Measurements from ENCODE around the gene NDN. TPM values are rescaled to one million over a fixed set of nuclear protein-coding genes. Genes with fewer than 3 reads are reported as not detected.

Gene NDN
- total RNA-seq, 1 donor from 2014 or later: 72.7 TPM

DNA sequence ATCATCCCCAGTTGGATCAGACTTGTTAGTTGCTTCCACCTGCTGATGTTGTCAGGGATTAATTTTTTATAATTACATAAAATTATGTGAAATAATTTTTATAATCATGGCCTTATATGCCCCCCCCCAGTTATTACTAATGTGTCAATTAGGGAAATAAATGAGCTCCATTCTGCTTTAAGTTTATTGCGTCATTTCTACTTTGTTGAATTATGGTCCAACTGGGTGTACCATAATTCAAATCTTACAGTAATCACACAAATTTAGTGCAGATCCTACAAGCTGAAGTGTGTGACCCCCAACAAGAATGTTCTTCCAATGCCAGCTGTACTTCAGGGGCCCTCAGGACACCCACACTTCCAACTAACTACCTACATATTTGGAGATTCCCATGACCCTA lies 7.5 kb upstream of the NDN start:
- H3K9me3 Mint-ChIP-seq: peaks cover 12% of the 10 kb centered on the region
- no peak for DNase-seq (ENCODE audit: extremely low spot score, unreplicated experiment)
- H3K27me3 Mint-ChIP-seq: no peaks in the 10 kb centered on the region
- TF ChIP-seq, protein P1, sequence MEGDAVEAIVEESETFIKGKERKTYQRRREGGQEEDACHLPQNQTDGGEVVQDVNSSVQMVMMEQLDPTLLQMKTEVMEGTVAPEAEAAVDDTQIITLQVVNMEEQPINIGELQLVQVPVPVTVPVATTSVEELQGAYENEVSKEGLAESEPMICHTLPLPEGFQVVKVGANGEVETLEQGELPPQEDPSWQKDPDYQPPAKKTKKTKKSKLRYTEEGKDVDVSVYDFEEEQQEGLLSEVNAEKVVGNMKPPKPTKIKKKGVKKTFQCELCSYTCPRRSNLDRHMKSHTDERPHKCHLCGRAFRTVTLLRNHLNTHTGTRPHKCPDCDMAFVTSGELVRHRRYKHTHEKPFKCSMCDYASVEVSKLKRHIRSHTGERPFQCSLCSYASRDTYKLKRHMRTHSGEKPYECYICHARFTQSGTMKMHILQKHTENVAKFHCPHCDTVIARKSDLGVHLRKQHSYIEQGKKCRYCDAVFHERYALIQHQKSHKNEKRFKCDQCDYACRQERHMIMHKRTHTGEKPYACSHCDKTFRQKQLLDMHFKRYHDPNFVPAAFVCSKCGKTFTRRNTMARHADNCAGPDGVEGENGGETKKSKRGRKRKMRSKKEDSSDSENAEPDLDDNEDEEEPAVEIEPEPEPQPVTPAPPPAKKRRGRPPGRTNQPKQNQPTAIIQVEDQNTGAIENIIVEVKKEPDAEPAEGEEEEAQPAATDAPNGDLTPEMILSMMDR (conservative IDR thresholded peaks at IDR 0.05): no peak
- no peak overlapping the region for H3K4me3 Mint-ChIP-seq
- no peak overlapping the region for H3K27ac Mint-ChIP-seq
- H3K4me1 Mint-ChIP-seq (ENCODE audit: unreplicated experiment): peaks cover 7% of the 10 kb centered on the region
- no peaks in the 10 kb centered on the region for H3K36me3 Mint-ChIP-seq

DNA sequence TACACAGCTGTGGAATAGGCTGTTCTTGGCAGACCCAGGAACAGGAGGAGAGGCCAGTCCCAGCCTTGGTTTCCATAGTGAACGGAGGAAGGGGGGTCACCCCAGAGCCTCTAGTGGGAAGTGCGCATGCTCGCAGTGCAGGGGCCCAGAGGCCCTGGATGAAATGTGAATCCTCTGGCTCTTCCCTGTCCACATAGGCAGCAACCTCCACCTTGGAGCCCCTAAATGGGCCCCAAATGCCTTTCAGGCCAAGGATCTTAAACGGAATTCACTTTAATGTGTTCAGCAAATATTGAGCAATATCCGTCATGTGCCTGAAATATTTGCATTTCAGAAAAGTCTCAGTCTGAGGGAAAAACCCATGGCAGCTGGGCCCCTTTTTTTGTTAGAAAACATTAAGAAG lies 3.3 kb upstream of the NDN start:
- TF ChIP-seq, protein P1 (conservative IDR thresholded peaks at IDR 0.05): no peak
- Mint-ChIP-seq H3K4me1 (ENCODE audit: unreplicated experiment) (peaks cover 12% of the 10 kb centered on the region), H3K36me3 (peaks cover 3% of the 10 kb centered on the region), H3K27ac (peak overlapping the region; percentile 62), H3K27me3 (no peaks in the 10 kb centered on the region), H3K4me3 (peak overlapping the region; percentile 53), H3K9me3 (peaks cover 6% of the 10 kb centered on the region)
- peak; percentile 76 for DNase-seq (ENCODE audit: extremely low spot score, unreplicated experiment)

DNA sequence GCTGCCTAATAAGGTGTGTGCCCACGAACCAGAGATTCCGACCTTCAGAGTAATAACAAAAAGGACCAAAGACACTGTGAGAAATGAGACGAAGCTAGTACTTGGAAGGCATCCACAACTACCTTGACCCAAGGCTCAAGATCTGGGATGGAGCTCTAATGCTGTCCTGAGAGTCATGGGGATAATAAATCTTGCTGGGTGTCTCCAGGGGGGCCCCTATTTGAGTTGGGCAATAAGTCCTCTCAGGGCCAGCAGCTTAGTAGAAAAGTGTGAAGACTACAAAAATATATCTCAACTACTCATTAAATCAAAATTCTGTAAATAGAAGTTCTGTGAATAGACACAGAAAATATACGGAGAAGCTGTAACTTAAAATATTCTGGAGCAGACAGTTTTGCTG lies 2.9 kb upstream of the NDN start:
- peaks cover 12% of the 10 kb centered on the region for H3K4me1 Mint-ChIP-seq (ENCODE audit: unreplicated experiment)
- H3K36me3 Mint-ChIP-seq: peaks cover 3% of the 10 kb centered on the region
- H3K27ac Mint-ChIP-seq: peak overlapping the region; percentile 62
- DNase-seq (ENCODE audit: extremely low spot score, unreplicated experiment): no peak
- peaks cover 6% of the 10 kb centered on the region for H3K9me3 Mint-ChIP-seq
- TF ChIP-seq, protein P1 (conservative IDR thresholded peaks at IDR 0.05): no peak
- H3K4me3 Mint-ChIP-seq: peak overlapping the region; percentile 53
- H3K27me3 Mint-ChIP-seq: no peaks in the 10 kb centered on the region

DNA sequence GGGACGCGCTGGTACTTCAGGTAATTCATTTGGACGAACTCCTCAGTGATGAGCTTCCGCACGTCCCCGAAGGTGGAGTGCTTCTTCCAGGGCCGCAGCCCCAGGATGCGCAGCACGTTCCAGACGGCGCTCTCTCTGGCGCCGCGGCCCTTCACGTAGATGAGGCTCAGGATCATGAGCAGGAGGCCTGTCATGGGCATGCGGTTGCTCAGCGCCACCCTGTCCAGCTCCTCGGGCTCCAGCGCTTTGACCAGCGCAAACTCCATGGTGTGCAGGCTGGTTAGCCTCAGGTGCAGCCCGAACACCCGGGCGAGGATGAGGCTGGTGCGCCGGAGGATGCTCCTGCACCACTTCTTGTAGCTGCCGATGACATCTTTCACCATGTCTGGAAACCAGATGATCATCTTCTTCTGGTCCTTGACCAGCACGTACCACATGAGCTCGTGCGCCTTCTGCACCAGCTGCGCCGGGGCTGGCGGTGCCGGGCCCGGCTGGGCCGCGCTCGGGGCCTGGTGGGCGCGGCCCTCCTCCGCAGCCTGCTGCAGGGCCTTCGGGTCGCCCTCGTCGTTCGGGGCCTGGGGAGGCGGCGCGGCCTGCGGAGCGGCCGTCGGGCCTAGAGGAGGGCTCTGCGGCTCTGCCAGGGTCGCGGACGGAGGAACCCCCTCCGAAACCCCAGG lies 501 bp downstream of the NDN start:
- Mint-ChIP-seq H3K27ac (no peak overlapping the region), H3K4me1 (ENCODE audit: unreplicated experiment) (peaks cover 12% of the 10 kb centered on the region), H3K36me3 (peaks cover 3% of the 10 kb centered on the region), H3K4me3 (peak overlapping the region; percentile 85), H3K9me3 (peaks cover 6% of the 10 kb centered on the region), H3K27me3 (no peaks in the 10 kb centered on the region)
- DNase-seq (ENCODE audit: extremely low spot score, unreplicated experiment): peak; percentile 72
- TF ChIP-seq, protein P1 (conservative IDR thresholded peaks at IDR 0.05): no peak

DNA sequence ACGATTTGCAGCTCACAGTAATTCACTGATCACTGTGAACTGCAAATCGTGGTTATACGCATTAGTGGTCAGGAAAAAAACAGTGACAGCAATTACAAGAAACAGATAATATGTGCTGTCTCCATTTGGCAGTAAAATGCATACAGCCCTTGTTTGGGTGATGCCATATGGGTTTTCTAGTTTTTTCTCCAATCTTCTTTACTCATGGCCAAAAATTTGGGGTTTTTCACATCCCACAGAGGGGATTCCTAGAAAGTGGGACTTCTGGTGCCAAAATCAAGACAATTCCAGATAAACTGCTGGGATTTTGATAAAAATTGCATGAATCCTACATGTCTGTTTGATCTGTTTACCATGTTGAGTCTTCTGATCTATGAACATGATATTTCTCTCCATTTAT lies 15.6 kb downstream of the NDN start:
- Mint-ChIP-seq H3K36me3 (no peaks in the 10 kb centered on the region), H3K4me3 (no peak overlapping the region), H3K9me3 (no peaks in the 10 kb centered on the region), H3K27ac (no peak overlapping the region), H3K4me1 (ENCODE audit: unreplicated experiment) (no peaks in the 10 kb centered on the region), H3K27me3 (no peaks in the 10 kb centered on the region)
- TF ChIP-seq, protein P1 (conservative IDR thresholded peaks at IDR 0.05): no peak
- no peak for DNase-seq (ENCODE audit: extremely low spot score, unreplicated experiment)

Measured in type B pancreatic cell (in vitro differentiated cells).